ENCODE data around the gene TBC1D5. TPM values are rescaled to one million over a fixed set of nuclear protein-coding genes. Genes with fewer than 3 reads are reported as not detected.

Gene TBC1D5
- total and polyA plus RNA-seq, 2 of the 8 experiments (the other 6 are each of a cell fraction or from before 2014, with no cell fraction given) = 11.0 to 22.9 TPM

DNA sequence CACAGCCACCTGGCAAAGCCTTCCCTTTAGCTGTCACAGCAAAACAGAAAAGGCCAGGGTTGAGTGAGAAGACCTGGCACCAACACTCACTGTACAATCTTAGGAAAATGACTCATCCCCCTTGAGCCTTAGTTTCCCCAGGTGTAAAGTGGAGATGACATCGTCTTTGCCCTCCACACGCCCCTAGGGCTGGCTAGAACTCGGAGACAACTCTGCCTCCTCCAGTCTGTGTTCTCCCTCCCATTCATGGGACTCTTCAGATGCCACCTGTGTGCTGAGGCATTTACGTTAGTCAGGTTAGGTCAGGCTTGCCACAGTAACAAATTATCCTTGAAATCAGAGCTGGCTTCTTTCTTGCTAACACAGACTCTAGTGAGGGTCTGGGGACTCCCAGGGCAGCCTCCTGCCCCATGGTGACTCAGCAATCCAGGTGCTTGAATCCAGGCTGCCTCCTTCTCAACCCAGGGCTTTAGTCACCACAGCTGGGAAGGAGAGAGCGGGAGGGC, 605.1 kb downstream of the TBC1D5 start:
- H3K9me3 ChIP-seq (ENCODE audit: insufficient read depth in 2 of 2, low read depth in 1 of 2, low read length in 1 of 2) = 0 out of 4 replicates have a peak, but pooled peaks cover 0 to 4% of the 10 kb centered on the region in 2 experiments
- FAIRE-seq (no peak), DNase-seq (ENCODE audit: low read depth in 1 of 2, low spot score in 2 of 2) (no peak)
- H3K23me2 ChIP-seq (ENCODE audit: low read depth, low read length) = no peaks in the 10 kb centered on the region
- H2AFZ ChIP-seq (ENCODE audit: low read length) = no peak overlapping the region
- H4K91ac ChIP-seq (replicated peaks; ENCODE audit: insufficient read length, low read length) = no peak overlapping the region
- no peak overlapping the region for H2BK5ac ChIP-seq (ENCODE audit: low read depth, low read length)
- 86% methylated on average over 5 of the region's 5 CpGs; no CpG with 5 or more reads in 1 of the 2 experiments for WGBS, 2 experiments (ENCODE audit: extremely low coverage in 1 of 2, insufficient coverage in 1 of 2, insufficient read length in 1 of 2, insufficient replicate concordance in 2 of 2, low coverage in 1 of 2, low lambda C conversion rate in 2 of 2, missing lambda C conversion rate in 1 of 2)
- H3K27me3 ChIP-seq (replicated peaks in 1 of 4; ENCODE audit: control insufficient read depth in 3 of 4, extremely low read depth in 1 of 4, insufficient read depth in 3 of 4, low read length in 3 of 4) = no peaks in the 10 kb centered on the region
- no peak overlapping the region for H3K4me3 ChIP-seq (ENCODE audit: extremely low read depth in 1 of 4, insufficient read depth in 2 of 4, low read depth in 3 of 4, low read length in 4 of 4)
- no peak overlapping the region for H3K4ac ChIP-seq (replicated peaks; ENCODE audit: insufficient read length, low read depth, low read length)
- TF ChIP-seq MAFK (IDR thresholded peaks at IDR 0.05; ENCODE audit: low read depth, low read length) (no peak), ASH2L (IDR thresholded peaks at IDR 0.05; ENCODE audit: low read length) (no peak), FOSL1 (IDR thresholded peaks at IDR 0.05; ENCODE audit: insufficient read depth, low read depth, low read length) (no peak), RFX5 (IDR thresholded peaks at IDR 0.05; ENCODE audit: borderline replicate concordance, low read depth, low read length) (no peak), E2F6 (IDR thresholded peaks at IDR 0.05) (no peak), YY1 (IDR thresholded peaks at IDR 0.05; ENCODE audit: low read depth, low read length) (no peak), POLR2AphosphoS5 (IDR thresholded peaks at IDR 0.05; ENCODE audit: low read depth, low read length) (no peak), BRCA1 (IDR thresholded peaks at IDR 0.05; ENCODE audit: low read depth, low read length) (no peak), TCF12 (IDR thresholded peaks at IDR 0.05; ENCODE audit: low read depth, low read length) (no peak), POU5F1 (IDR thresholded peaks at IDR 0.05; ENCODE audit: low read depth, low read length) (no peak)
- no peak overlapping the region for H3K14ac ChIP-seq (ENCODE audit: insufficient read length)
- H3K9ac ChIP-seq (replicated peaks in 1 of 4; ENCODE audit: extremely low read depth in 1 of 4, low read depth in 3 of 4, low read length in 3 of 4) = no peak overlapping the region
- H3K79me2 ChIP-seq (ENCODE audit: control insufficient read depth in 1 of 2, insufficient read depth in 2 of 2, low read length in 2 of 2) = no peaks in the 10 kb centered on the region
- peaks cover 0 to 5% (median 0%) of the 10 kb centered on the region in 4 experiments; a peak in 3 of 7 replicates for H3K4me1 ChIP-seq (replicated peaks in 1 of 4; ENCODE audit: control insufficient read depth in 3 of 4, insufficient read depth in 4 of 4, low read length in 3 of 4)
- no peak overlapping the region for H2BK12ac ChIP-seq (ENCODE audit: low read depth, low read length)
- no peak overlapping the region for H4K8ac ChIP-seq (ENCODE audit: extremely low read depth, insufficient read depth, low read length)
- H3K18ac ChIP-seq (ENCODE audit: extremely low read depth, low read length) = no peak overlapping the region
- H3K23ac ChIP-seq (ENCODE audit: insufficient read length) = no peak overlapping the region
- no peak overlapping the region for H3K4me2 ChIP-seq (ENCODE audit: insufficient read depth in 1 of 2, low read depth in 2 of 2, low read length in 2 of 2)
- no peak overlapping the region for H2BK15ac ChIP-seq (ENCODE audit: low read length)
- no peak overlapping the region for H3K56ac ChIP-seq (replicated peaks; ENCODE audit: insufficient read length, low read depth, low read length)
- POLR2A ChIA-PET (ENCODE audit: partially characterized antibody) = no interaction called here
- no peak overlapping the region for H2AK5ac ChIP-seq (ENCODE audit: low read depth, low read length)
- no peak overlapping the region for H3K27ac ChIP-seq (ENCODE audit: low read depth, low read length)
- H3K79me1 ChIP-seq (ENCODE audit: low read depth, low read length) = no peaks in the 10 kb centered on the region; the same call in 1 of the 2 replicates
- H4K5ac ChIP-seq (ENCODE audit: insufficient read length, low read depth, low read length) = no peak overlapping the region
- H4K20me1 ChIP-seq (replicated peaks in 1 of 2; ENCODE audit: control insufficient read depth in 1 of 2, insufficient read depth in 2 of 2, low read length in 2 of 2) = no peaks in the 10 kb centered on the region
- H2BK20ac ChIP-seq (ENCODE audit: low read length) = no peak overlapping the region
- no peak overlapping the region for H2BK120ac ChIP-seq (replicated peaks; ENCODE audit: low read depth, low read length)
- H3K36me3 ChIP-seq (ENCODE audit: control insufficient read depth in 2 of 4, insufficient read depth in 4 of 4, low read length in 3 of 4) = no peaks in the 10 kb centered on the region
- CTCF ChIA-PET (ENCODE audit: partially characterized antibody) = interaction anchor here (1.6 kb wide), 1 partner anchor 29 kb away, joined by 4 read pairs; no protein-coding TSS in a partner anchor
